NK-92 treated with Interleukin-12 subunit alpha and Interleukin-12 subunit beta, amount 100 ng/mL, for 24 hours (cell line): ENCODE measurements around the gene SLC35E1.
"Not testable (repeated sequence)": the region's sequence is repeated elsewhere in the genome, so short reads cannot be mapped to it uniquely, and the experiment has no call there.

Experiments
- DNase-seq: peaks from one replicate; lab custom pipeline; 2025; lab: John Stamatoyannopoulos, UW

Gene SLC35E1

DNA sequence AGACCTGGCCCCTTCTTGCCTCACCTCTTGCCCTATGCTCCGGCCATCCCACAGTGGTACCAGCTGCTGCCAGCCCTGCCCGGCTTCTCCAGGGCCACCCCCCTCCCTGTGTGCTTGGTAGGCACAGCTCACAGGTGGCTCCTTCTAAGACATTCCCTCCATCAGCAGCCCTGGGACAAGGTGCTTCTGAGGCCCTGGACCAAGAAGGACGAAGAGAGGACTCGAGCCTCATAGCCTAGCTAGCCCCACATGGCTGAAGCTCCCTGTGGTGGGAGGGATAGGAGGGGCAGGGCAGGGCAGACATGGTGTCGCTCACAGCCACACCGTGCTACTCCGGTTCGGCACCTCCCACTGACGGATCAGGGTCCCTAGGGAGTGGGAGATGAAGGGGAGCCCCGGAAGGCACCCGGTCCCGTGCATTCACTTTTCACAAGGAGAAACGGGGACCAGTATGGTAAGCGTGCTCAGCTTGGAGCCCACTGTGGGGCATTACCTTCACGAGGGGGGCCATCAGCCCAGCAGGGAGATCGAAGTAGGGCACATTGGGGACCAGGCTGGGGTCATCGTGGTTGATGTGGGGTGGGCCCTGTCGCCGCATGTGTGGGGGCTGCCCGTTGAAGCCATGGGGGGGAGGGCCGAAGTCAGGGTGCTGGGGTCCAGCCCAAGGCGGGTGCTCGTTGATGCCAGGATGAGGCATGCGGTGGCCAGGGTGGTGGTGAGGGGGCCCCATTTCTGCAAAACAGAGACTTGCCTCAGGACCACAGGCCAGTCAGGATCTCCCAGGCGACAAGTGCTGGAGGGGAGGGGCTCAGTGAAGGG, 49.4 kb downstream of the SLC35E1 start:
- DNase-seq, result no peak

GRCh38 chr19:16521715-16522289, 50.4 kb downstream of the SLC35E1 start:
- DNase-seq, result no peak

DNA sequence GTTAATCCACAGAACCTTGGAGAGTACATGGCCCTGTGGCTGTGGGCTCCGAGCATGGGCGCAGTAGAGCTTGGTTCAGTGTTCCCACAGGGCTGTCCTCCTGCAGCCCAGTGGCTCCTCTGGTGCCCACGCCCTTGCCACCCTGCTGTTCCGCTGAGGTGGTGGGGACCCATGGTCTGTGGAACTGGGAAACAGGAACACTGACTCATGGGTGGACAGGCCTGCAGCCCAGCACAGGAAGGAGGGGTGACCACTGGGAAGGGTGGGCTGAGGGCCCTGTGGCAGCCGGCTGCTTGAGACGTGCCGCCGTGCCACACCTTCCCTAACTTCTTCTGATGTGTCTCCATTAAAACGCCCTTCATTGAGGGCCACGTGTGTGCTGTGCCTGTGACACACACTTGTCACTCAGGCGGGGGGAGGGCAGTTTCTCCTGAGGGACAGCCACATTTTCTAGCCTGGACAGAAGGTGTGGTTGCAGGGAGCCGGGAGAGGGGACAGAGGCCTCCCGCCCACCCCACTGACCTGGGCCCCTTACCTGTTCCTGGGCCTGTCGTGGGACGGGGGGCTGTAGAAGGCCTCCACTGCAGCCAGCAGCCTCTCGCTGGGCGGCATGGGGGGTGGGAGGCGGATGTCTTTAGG, 51.1 kb downstream of the SLC35E1 start:
- DNase-seq, result no peak

DNA sequence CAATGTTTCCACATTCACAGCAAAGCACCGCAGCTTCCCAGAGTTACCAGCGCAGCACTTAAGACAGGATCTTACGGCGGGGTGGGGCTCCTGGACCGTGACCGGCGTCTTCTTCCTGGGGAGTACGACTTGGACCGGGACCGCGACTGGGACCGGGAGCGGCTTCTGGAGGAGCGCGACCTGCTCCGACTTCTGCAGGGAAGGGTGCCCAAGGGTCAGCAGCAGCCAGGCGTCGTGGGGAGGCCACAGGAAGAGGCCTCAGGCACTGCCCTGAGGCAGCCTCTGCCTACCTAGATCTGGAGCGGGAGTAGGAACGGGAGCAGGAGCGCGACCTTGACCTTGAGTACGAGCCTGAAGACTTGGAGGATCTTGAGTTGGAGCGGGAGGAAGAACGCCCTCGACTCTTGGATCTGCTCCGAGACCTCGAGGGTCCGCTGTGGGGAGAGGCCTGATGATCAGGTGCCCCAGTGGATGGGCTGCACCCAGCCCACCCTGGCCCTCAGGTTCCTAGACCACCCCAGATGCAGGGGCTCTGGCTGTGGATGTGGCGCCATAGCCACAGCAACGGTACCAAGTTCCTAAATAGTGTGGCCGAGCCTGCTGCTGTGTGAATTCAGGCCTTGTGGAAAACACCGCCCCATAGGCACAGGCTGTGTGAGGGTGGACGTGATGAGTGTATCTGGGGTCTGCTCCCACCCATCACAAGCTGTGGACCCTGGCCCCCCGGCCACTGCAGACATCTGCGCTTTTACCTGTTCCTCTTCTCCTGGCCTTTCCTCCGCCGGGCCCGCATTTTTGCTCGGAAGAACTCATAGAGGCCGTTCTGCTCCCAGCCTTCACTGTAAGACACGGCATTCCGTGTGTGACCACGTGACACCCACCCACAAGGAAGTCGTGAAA, 51.9 kb downstream of the SLC35E1 start:
- no peak for DNase-seq

DNA sequence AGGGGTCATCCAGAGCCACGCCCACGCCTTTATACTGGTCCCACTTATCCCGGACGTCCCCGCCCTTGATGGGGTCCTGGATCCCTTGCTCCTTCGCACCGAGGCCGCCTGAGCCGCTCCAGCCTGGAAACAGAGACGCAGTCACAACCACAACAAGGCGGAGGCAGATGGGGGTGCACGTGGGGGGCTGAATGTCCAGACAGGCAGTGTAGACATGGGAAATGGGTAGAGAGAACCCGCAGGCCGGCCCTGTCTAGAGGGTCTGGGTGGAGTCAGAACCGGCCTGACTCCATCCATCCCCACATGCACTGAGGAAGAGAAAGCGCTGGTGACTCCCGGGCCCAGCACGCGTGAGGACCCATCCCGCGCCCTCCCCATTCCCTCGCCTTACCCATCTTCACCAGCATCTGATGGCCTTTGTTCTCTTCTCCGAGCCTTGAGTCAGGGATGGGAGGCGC, 53.0 kb downstream of the SLC35E1 start:
- DNase-seq, result no peak

DNA sequence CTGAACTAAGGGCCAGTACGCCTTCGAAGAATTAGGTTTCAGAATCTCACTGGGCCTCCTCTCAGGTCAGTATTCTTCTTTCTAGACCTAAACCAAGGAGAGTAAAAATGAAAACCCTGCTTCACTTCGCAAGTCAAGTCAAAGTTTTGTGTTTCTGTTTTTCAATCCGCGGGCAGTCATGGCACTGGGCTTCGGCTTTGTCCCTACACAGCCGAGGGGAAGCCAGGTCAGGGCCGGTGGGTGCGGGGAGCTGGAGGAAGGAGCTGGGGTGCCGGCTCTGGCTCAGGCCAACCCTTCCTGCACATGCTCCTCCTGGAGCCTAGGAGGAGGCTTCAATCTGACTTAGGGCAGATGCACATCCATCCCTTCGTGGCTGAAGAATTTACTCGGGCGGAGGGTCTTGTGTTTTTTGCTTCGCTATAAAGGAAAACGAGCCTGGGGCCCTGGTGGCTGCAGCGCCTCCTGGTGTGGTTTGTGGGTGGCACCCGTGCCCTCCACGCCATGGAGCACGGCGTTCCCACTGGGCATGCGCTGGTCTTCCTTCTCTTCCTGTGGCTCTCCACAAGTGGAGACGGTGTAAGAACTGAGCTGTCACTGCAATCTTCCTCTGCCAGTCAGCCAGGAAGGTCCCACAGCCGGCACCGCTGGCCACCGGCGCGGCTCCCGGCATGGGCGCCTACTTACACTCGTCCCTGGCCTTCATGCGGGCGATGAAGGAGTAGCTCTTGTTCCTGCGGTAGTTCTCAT, 53.6 kb downstream of the SLC35E1 start:
- DNase-seq, result no peak

DNA sequence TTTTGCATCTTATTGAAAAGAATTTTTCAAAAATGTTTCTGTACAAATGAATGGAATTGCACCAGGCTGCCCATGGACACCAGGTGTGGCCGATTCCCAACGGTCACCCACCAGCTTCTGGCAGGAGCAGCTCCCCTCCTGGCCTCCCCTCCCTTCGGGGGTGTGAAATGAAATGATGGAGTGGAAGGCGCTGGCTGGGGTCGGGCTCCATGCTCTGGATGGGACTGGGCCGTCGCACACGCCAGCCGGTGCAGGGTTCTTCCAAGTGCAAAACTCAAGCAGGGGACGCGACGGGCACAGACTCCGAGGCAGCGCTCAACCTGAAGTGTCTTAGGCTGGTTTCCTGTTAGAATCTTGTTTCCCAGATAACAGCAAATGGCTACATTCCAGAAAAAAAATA, 54.2 kb downstream of the SLC35E1 start:
- no peak for DNase-seq

- no peak for DNase-seq
Observed at GRCh38 chr19:16516923-16517610, 55.1 kb downstream of the SLC35E1 start.

DNA sequence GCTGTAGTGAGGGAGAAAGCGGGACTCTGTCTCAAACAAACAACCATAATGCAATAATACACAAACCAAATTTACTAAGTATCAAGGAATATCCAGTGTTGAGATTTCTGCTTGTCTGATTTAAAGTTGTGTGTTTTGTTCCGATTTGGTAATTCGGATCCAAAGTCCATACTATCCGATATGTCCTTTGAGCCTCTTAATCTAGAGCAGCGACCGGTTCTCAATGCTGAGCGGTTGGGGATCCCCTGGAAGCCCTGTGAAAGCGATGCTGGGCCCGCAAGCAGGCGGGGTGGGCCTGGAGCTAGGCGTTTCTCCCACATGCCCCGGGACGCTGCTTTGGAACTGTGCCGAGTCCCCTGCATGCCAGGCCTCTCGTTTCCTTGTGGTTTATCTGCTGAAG, 55.8 kb downstream of the SLC35E1 start:
- DNase-seq, result no peak

GRCh38 chr19:16514383-16515019, 57.7 kb downstream of the SLC35E1 start:
- DNase-seq, result no peak

GRCh38 chr19:16512611-16513010, 59.6 kb downstream of the SLC35E1 start:
- DNase-seq, result not testable (repeated sequence)

DNA sequence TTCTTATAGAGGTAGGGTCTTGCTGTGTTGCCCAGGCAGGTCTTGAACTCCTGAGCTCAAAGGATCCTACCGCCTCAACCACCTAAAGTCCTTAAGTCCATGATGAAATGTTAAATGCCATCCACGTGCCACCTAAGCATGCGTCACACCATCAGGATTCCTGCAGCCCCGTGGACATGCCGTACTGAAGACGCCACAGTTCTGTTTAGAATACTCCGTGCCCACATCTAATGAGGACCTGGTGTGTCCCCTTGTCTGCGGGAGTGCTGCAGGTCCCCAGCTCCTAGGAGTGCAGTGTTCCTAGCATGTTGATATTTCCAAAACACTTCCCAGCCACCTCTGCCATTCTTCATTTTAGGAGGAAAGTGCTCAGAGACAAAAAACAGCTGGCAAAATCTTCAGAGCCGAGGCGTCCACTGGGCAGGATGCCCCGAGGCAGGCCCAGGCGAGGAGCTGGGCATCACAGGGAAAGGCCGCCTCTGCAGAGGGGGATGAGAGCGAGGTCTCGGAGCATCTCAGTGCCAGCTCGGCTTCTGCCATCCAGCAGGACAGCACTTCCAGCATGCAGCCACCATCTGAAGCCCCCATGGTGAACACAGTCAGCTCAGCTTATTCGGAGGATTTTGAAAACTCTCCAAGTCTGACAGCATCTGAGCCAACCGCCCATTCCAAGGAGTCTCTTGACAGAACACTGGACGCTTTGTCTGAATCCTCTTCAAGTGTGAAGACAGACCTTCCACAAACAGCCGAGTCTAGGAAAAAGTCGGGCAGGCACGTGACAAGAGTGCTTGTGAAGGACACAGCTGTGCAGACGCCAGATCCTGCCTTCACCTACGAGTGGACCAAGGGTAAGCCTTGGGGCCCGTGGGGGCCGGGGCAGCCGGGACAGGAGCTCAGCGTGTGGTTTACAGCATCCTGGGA, 62.8 kb downstream of the SLC35E1 start:
- DNase-seq, result no peak

- no peak for DNase-seq
Observed at GRCh38 chr19:16508546-16508945, 63.7 kb downstream of the SLC35E1 start.

DNA sequence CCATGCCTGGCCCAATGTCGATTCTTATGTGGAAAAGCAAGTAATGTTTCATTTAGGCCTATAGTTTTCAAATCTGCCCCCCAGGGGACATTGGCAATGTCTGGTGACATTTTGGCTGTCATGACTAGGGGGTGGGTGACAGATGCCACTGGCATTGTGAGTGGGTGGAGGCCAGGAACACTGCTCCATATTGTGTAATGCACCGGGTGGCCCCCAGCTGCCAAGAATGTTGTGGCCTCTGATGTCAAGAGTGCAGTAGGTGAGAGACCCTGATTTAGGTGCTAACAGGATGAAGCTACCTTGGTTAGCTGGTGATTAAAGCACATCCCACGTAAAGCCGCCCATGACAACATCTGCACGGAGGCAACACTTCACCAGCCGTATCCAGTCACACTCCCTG, 65.3 kb downstream of the SLC35E1 start:
- no peak for DNase-seq

DNA sequence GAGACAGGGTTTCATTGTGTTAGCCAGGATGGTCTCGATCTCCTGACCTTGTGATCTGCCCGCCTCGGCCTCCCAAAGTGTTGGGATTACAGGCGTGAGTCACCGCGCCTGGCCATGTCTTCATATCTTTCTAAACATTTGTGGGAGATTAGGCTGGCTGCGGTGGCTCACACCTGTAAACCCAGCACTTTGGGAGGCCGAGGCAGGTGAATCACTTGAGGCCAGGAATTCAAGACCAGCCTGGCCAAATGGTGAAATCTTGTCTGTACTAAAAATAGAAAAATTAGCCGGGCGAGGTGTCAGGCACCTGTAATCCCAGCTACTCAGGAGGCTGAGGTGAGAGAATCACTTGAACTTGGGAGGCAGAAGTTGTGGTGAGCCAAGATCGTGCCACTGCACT, 66.1 kb downstream of the SLC35E1 start:
- DNase-seq, result not testable (repeated sequence)

DNA sequence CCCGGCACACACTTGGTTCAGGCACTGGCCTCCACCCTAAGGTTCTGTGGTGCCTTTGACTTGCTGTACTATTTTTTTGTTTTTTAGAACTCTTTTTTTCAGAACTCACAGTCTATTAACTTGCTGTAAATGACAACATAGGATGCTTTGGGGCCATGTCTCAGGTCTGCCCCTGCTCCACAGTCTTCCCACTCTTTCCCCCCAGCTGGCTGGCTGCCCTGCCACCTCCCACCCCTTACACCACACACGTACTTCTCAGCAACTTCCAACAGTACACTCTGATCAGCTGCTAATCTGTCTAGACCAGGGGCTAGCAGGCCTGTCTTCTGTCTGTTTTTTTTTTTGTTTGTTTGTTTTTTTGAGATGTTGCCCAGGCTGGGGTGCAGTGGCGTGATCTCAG, 67.9 kb downstream of the SLC35E1 start:
- no peak for DNase-seq
